Erythroblast (primary cell): ENCODE data around the gene KAT5.
"Not testable (repeated sequence)": the region's sequence is repeated elsewhere in the genome, so short reads cannot be mapped to it uniquely, and the experiment has no call there.

ENCODE experiments used
- DNase-seq, 2 experiments: peaks; one replicate each; lab custom pipeline; 2025; lab: John Stamatoyannopoulos, UW
- GATA1 ChIP-seq: IDR thresholded peaks from 2 replicates; pipeline ENCODE4 v1.6.1; 2011; ENCODE audit warnings: low read depth, mild to moderate bottlenecking, control low read depth, low read length, moderate library complexity
- POLR2A ChIP-seq: IDR thresholded peaks from 2 replicates; pipeline ENCODE4 v1.6.1; 2011; ENCODE audit warnings: mild to moderate bottlenecking, low read length

The KAT5 gene

DNA sequence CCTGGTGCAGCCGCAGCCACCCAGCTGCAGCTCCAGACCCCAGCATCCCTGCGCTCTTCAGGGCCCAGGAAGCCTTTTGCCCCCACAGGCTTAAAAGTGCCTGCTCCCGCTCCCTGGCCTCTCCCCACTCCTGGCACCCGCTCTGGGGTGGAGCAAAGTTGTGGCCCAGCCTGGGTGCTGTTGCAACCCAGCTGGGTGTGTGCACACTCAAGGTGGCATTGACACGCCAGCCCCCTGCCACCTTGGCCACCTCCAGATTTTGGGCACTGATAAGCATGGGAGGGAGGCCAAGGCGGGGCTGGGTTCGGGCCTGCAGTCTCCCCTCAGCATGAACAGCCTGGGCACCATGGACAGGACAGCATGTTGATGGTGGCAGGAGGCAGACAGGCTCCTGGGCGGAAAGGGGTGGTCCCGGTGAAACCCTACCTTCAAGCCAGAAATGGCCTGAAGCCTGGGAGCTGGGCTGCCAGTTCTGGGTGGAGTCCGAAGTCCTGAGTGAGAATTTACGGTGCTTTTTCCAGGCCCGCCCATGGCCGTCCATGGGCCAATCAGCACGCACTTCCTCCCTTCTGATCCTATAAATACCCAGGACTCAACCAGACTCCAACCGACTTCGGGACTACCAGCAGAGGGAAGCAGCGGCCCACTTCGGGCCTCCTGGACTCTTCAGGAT lies 32.1 kb downstream of the KAT5 start:
- TF ChIP-seq POLR2A (no peak), GATA1 (no peak)
- DNase-seq = no peak

DNA sequence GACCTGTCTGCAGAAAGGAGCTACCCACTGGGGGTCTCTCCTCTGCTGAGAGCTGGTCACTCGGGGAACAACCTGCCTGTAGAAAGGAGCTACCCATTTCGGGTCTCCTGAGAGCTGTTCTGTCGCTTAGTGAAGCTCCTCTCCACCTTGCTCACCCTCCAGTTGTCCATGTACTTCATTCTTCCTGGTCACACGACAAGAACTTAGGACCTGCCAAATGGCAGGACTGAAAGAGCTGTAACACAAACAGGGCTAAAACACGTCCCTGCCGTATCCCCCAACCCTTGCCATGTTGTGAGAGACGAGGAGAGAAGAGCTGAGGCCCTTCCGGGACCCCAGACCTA lies 32.6 kb downstream of the KAT5 start:
- TF ChIP-seq GATA1 (no peak), POLR2A (no peak)
- peak in 1 of 2 experiments; percentile 14 for DNase-seq

DNA sequence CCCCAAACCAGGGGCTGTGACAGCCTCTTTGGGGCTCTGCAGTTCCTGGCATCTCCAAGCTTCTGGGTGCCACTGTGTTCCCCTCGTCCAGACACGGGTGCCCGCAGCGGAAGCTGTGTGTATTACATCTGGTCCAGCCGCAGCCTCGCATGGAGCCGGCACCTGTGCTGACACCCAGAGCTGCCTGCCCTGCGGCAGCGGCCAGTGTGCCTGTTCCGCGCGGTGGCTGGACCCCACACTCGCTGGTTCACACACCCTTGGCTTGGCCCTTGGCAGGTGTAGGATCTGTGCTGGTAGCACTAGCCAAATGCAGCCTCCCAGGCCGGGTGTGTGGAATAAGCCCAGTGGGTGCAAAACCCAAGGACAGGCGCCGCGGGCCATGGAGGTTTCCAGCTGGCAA lies 33.0 kb downstream of the KAT5 start:
- no peak for DNase-seq

DNA sequence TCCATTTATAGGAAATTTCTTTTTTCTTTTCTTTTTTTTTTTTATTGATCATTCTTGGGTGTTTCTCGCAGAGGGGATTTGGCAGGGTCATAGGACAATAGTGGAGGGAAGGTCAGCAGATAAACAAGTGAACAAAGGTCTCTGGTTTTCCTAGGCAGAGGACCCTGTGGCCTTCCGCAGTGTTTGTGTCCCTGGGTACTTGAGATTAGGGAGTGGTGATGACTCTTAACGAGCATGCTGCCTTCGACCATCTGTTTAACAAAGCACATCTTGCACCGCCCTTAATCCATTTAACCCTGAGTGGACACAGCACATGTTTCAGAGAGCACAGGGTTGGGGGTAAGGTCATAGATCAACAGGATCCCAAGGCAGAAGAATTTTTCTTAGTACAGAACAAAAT lies 50.1 kb downstream of the KAT5 start:
- DNase-seq = not testable (repeated sequence)

More for the DNA sequence above, 33.0 kb downstream of the KAT5 start:
- TF ChIP-seq GATA1 = no peak
- no peak for TF ChIP-seq POLR2A

DNA sequence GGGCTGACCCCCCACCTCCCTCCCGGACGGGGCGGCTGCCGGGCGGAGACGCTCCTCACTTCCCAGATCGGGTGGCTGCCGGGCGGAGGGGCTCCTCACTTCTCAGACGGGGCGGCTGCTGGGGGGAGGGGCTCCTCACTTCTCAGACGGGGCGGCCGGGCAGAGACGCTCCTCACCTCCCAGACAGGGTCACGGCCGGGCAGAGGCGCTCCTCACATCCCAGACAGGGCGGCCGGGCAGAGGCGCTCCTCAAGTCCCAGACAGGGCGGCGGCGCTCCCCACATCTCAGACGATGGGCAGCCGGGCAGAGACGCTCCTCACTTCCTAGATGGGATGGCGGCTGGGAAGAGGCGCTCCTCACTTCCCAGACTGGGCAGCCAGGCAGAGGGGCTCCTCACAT lies 50.8 kb downstream of the KAT5 start:
- DNase-seq = not testable (repeated sequence)

DNA sequence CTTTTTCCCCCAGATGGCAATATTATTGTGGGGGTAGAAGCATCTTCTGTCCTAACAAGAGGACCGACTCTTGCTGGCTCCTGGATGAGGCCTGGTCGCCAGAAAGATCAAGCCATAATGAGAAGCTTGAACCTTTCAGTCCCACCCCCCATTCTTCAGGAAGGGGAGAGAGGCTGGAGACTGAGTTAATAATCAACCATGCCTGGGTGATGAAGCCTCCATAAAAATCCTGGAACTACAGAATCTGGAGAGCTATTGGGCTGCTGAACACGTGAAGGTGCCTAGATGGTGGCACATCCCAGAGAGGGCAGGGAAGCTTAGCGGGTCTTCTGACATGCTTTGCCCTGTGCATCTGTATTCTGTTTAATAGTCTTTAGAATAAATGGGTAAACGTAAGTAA lies 52.4 kb downstream of the KAT5 start:
- no peak for DNase-seq
- TF ChIP-seq POLR2A (no peak), GATA1 (no peak)

DNA sequence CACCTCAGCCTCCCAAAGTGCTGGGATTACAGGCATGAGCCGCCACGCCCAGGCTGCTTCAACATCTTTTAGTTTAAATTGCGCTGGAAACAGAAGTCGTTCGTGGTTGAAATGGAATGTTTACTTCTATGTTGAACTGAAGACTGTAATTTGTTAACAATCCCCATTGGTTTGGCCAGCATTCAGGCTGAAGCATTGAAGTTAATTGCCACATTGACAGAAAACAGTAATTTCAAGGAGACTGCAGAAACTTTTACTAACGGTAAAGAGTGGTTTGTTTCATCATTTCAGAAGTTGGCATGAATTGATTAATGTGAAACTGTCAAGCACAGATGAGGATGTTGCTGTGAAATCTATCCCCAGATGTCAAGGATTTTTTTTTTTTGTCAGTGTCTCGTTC lies 54.5 kb downstream of the KAT5 start:
- no peak for DNase-seq
- no peak for TF ChIP-seq POLR2A
- TF ChIP-seq GATA1 = no peak

DNA sequence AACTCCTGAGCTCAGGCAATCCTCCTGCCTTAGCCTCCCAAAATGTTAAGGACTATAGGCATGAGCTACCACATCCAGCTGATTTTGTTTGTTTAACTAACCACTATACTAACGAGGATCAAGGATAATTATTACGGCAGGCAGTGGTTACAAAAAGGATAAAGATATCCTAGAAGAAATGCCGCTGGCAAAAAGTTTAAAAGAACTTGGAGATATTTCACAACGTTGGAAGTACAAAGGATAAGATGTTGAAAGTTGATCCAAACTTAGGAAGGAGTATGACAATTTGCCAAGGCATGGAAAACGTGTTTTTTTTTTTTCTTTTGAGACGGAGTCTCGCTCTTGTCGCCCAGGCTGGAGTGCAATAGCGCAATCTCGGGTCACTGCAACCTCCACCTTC lies 55.4 kb downstream of the KAT5 start:
- no peak for TF ChIP-seq POLR2A
- DNase-seq = no peak

DNA sequence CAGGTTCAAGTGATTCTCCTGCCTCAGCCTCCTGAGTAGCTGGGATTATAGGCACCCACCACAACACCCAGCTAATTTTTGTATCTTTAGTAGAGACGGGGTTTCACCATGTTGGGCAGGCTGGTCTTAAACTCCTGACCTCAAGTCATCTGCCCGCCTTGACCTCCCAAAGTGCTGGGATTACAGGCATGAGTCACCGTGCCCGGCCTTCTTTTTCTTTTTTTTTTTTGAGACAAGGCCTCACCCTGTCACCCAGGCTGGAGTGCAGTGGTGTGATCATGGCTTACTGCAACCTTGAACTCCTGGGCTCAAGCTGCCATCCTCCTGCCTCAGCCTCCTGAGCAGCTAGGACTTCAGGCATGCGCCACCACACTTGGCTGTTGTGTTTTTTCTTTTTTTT lies 55.8 kb downstream of the KAT5 start:
- not testable (repeated sequence) for DNase-seq
